Rectal smooth muscle tissue (tissue), 1 donor: ENCODE measurements around the gene PPP1R26.
"Not testable (repeated sequence)": the region's sequence is repeated elsewhere in the genome, so short reads cannot be mapped to it uniquely, and the experiment has no call there.

Experiments used
- H3K27ac ChIP-seq: one replicate; pipeline ENCODE4 v1.7.0; 2013; ENCODE audit warnings: low read depth, low read length, inconsistent platforms
- H3K27me3 ChIP-seq: one replicate; pipeline ENCODE4 v1.7.0; 2013; ENCODE audit warnings: low read length; ENCODE audit not compliant: control insufficient read depth, insufficient read depth
- H3K36me3 ChIP-seq: one replicate; pipeline ENCODE4 v1.7.0; 2013; ENCODE audit warnings: low read length; ENCODE audit not compliant: control insufficient read depth, insufficient read depth
- H3K4me1 ChIP-seq: one replicate; pipeline ENCODE4 v1.7.0; 2013; ENCODE audit warnings: low read length; ENCODE audit not compliant: control insufficient read depth, insufficient read depth
- H3K4me3 ChIP-seq: one replicate; pipeline ENCODE4 v1.7.0; 2013; ENCODE audit warnings: low read length
- H3K9ac ChIP-seq: one replicate; pipeline ENCODE4 v1.7.0; 2013; ENCODE audit warnings: low read length

Gene PPP1R26

DNA sequence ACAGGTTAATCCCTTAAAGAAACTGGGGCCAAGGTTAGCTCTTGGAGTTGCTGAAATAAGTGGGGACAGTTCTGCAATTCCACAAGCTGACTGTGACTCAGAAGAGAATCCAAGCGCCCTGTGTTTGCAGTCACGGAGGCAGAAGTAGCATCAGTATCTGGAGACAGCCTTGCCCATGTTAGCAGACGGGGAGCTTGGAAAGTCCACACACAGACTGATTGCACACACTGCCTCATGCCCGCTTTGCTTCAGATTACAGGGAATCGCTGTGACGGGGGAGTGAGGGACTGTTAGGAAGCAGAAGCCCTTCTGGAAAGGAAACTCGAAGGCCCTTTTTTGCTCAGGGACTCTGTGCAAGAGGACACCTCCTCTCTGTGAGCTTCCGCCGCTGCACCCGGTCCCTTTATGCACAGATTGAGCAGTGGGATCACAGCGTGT lies 30.9 kb upstream of the PPP1R26 start:
- Histone ChIP-seq H3K9ac (no peak overlapping the region), H3K27ac (no peak overlapping the region), H3K4me1 (no peaks in the 10 kb centered on the region), H3K36me3 (no peaks in the 10 kb centered on the region), H3K4me3 (no peak overlapping the region), H3K27me3 (no peaks in the 10 kb centered on the region)

GRCh38 chr9:135449532-135449931 lies 30.1 kb upstream of the PPP1R26 start:
- not testable (repeated sequence) for H3K4me3 ChIP-seq, H3K27ac ChIP-seq, H3K27me3 ChIP-seq, H3K36me3 ChIP-seq, H3K4me1 ChIP-seq, H3K9ac ChIP-seq

DNA sequence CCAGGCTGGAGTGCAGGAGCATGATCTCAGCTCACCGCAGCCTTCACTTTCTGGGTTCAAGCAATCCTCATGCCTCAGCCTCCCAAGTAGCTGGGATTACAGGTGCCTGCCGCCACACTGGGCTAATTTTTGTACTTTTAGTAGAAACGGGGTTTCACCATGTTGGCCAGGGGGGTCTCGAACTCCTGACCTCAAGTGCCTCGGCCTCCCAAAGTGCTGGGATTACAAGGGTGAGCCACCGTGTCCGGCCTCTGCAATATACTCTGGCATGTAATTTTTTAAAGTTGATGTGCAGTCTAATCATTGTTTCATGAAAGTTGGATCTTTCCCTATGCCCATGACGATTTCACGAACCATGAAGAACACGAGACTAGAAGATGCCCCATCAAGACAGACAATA lies 28.6 kb upstream of the PPP1R26 start:
- Histone ChIP-seq H3K36me3 (no peaks in the 10 kb centered on the region), H3K27ac (no peak overlapping the region), H3K9ac (no peak overlapping the region), H3K27me3 (no peaks in the 10 kb centered on the region), H3K4me1 (no peaks in the 10 kb centered on the region), H3K4me3 (no peak overlapping the region)

GRCh38 chr9:135451909-135452308 lies 27.7 kb upstream of the PPP1R26 start:
- H3K4me1 ChIP-seq, H3K36me3 ChIP-seq, H3K27me3 ChIP-seq, H3K27ac ChIP-seq, H3K4me3 ChIP-seq, H3K9ac ChIP-seq: not testable (repeated sequence)

DNA sequence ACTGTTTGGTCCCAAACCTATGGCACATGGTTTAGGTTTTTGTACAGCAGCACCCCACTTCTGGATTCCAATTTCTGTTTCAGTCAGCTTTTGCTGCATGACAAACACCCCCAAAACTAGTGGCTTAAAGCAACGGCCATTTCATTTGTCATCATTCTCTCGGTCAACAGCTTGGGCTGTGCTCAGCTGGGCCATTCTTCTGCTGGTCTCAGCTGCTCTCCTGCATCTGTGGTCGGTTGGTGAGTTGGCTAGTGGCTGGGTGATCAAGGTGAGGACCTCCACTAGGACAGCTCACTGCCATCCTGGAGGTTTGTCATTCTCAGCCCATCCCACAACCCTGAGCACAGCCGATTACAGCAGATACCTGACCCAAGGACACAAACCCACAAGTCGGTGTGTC lies 24.8 kb upstream of the PPP1R26 start:
- Histone ChIP-seq H3K36me3 (no peaks in the 10 kb centered on the region), H3K4me3 (no peak overlapping the region), H3K9ac (no peak overlapping the region), H3K27ac (no peak overlapping the region), H3K4me1 (no peaks in the 10 kb centered on the region), H3K27me3 (no peaks in the 10 kb centered on the region)

DNA sequence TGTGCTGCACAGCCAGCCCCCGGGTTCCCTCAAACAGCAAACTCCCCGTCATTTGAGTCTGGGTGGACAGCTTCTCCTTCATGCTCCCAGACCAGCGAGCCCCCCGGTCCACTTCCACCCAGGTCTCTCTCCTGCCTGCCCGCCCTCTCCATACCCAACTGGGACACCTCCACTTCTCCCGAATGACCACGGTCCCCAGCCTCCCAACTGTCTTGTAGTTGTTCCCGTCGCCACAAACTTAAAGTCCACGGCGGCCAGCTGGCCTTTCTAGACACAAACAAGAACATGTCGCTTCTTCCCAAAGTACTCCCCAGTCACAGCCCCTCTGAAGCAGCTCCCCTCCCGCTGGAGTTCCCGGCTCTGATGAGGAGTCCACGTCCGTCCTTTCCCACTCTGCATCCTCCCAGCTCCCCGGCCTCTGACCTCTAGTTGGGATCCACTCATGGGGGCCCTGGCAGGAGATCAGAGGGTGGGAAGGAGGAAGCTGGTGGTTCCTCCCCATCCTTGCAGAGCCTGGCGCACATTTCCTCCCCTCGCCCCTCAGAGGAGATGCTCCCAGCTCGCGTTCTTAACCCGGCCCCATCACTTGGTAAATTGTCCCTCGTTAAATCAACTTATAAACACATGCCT lies 24.1 kb upstream of the PPP1R26 start:
- H3K9ac ChIP-seq = no peak overlapping the region
- no peaks in the 10 kb centered on the region for H3K36me3 ChIP-seq
- no peak overlapping the region for H3K4me3 ChIP-seq
- H3K27ac ChIP-seq = no peak overlapping the region
- no peaks in the 10 kb centered on the region for H3K27me3 ChIP-seq
- no peaks in the 10 kb centered on the region for H3K4me1 ChIP-seq

DNA sequence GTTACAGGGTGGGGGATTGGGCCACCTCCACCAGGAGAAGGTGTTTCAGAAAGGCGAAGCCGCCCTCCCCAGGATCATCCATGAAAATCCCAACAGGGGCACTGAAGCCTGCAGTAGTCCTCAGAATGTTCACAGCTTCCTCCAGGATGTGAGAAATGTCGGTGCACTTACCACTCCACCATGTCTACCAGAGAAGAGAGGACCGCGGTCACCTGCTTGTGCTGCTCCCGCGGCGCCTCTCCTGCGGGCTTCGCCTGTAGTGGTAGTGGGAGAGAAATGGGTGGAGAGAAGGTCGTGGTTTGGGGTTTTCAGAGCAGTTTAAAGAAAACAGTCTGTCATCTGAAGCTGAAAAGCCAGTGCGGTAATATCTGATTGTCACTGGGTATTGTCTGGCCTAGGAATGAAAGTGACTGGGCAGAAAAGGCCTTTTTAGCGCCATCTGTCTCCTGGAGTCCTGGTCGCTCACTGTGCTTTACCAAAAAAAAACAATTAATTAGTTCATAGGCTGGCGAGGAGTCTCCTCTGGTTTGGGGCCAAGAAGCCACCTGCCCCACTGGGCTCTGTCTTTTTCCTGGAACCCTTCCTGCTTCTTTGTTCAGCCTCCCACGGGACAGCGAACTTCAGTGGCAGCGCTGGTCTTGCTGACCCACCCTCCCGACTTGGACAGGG lies 23.0 kb upstream of the PPP1R26 start:
- no peak overlapping the region for H3K4me3 ChIP-seq
- H3K27ac ChIP-seq = no peak overlapping the region
- no peaks in the 10 kb centered on the region for H3K4me1 ChIP-seq
- no peaks in the 10 kb centered on the region for H3K36me3 ChIP-seq
- H3K9ac ChIP-seq = no peak overlapping the region
- no peaks in the 10 kb centered on the region for H3K27me3 ChIP-seq

DNA sequence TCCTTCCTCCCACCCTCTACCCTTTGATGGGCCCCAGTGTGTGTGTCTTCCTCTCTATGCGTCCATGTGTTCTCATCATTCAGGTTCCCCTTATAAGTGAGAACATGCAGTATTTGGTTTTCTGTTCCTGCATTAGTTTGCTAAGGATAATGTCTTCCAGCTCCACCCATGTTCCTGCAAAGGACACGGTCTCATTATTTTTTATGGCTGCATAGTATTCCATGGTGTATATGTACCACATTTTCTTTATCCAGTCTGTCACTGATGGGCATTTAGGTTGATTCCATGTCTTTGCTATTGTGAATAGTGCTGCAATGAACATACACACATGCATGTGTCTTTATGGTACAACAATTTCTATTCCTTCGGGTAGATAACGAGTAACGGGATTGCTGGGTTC lies 21.1 kb upstream of the PPP1R26 start:
- not testable (repeated sequence) for H3K36me3 ChIP-seq, H3K9ac ChIP-seq, H3K27me3 ChIP-seq, H3K4me3 ChIP-seq, H3K4me1 ChIP-seq, H3K27ac ChIP-seq

DNA sequence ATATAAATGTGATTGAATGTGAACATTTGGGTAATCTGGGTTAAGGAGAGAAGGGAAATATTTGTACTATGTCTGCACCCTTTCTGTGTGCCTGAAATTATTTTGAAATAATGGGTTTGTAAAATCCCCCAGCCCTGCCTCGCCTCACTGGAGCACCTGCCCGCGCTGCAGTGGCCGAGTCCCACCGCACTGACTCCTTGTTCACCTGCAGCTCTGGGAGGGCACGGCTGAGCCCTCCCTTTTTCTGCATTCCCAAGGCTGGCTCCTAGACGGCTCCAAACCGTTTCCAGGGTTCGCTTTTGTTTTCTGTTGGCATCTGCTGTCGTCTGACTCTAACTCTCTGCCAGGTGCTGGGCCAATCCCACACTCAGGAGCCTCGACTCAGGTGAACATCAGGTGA lies 17.6 kb upstream of the PPP1R26 start:
- Histone ChIP-seq H3K36me3 (no peaks in the 10 kb centered on the region), H3K4me1 (no peaks in the 10 kb centered on the region), H3K9ac (no peak overlapping the region), H3K4me3 (no peak overlapping the region), H3K27ac (no peak overlapping the region), H3K27me3 (no peaks in the 10 kb centered on the region)

- no peak overlapping the region for H3K9ac ChIP-seq
Observed at GRCh38 chr9:135463140-135463539, 16.4 kb upstream of the PPP1R26 start.

DNA sequence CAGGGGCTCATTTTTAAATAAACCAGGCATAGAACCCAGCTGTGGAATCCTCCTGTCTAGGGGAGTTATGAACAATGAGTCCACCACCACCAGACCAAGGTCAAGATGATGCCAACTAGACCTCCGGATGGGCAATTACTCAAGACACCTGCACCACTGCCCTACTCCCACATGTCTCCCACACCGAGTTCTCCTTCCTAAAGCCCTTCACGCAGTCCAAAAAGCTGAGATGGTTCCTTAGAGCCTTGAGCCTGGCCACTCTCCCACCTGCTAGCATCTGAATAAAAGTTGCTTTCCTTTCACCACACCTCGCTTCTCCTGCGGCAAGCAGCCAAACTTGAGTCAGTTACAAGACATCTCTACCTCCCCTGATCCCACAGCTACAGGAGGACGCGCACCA lies 15.4 kb upstream of the PPP1R26 start:
- Histone ChIP-seq H3K27me3 (no peaks in the 10 kb centered on the region), H3K27ac (no peak overlapping the region), H3K9ac (no peak overlapping the region)

More at GRCh38 chr9:135463140-135463539, 16.4 kb upstream of the PPP1R26 start:
- Histone ChIP-seq H3K27ac (no peak overlapping the region), H3K4me3 (no peak overlapping the region), H3K36me3 (no peaks in the 10 kb centered on the region), H3K4me1 (no peaks in the 10 kb centered on the region), H3K27me3 (no peaks in the 10 kb centered on the region)

GRCh38 chr9:135468854-135469521 lies 10.6 kb upstream of the PPP1R26 start:
- Histone ChIP-seq H3K27ac (no peak overlapping the region), H3K9ac (no peak overlapping the region), H3K27me3 (no peaks in the 10 kb centered on the region), H3K4me3 (no peak overlapping the region), H3K36me3 (no peaks in the 10 kb centered on the region), H3K4me1 (no peaks in the 10 kb centered on the region)

More for the DNA sequence above, 15.4 kb upstream of the PPP1R26 start:
- Histone ChIP-seq H3K4me3 (no peak overlapping the region), H3K36me3 (no peaks in the 10 kb centered on the region), H3K4me1 (no peaks in the 10 kb centered on the region)
